ENCODE data around the gene MAGI2.

MAGI2 gene

DNA sequence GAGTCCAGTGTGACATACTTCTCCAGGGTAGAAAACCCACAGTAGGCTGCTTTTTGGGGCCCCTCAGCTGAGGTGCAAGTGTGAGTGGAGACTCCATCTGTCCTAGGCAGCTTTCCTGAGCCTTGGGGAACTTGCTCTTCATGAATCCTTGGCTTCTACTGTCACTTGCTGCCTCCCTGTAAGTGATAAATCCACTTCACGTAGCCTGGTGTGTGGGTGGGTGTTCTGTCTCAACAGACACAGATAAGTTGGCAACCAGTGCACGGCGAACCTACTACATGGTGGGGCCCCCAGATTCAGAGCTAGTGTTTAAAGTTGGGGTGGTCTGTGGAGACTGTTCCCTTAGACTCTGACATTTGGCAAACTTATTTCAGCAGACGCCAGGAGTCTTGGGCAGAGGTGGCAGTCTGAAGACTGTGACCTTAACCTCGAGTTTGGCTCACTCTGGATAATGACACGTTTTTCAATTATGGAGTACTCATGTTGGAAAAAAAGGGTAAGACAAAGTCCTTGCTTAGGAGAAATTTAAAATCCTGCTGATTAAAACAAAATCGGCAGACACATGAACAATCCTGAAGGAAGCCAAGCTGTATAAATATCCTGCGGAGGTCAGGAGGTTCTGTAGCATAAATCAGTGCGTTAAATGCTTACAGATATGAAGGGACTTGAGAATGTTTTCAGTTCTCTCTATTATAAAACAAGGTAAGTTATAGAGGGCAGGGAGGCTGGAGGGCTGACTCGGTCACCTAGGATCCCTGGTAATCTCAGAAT is 1278.0 kb downstream of the MAGI2 start:
- Mint-ChIP-seq H3K36me3 (ENCODE audit: low read depth) (no peaks in the 10 kb centered on the region), H3K27ac (no peak overlapping the region), H3K4me1 (ENCODE audit: low read depth) (no peaks in the 10 kb centered on the region), H3K4me3 (no peak overlapping the region), H3K27me3 (no peaks in the 10 kb centered on the region), H3K9me3 (no peaks in the 10 kb centered on the region)
- intact Hi-C loops (cut with micrococcal nuclease), result no loop called here

DNA sequence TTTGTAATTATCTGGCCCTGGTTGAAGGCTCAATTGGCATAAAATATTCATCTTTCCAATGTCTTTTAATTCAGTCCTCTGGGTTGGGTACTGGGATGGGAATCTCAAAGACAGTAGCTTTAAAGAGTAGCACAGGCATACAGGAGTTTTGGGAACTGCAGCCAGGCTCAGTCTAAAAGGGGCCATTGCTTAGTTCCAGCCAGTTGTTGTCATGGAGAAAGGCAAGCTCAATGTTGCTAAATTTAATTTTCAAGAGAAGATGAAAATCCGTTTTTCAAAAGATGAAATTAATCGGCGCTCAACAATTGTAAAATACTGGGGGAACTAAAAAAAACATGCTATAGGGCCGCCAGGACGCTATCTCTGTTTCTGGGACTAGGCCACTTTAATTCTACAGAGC is 1279.8 kb downstream of the MAGI2 start:
- H3K4me3 Mint-ChIP-seq, result no peak overlapping the region
- no peak overlapping the region for H3K27ac Mint-ChIP-seq
- intact Hi-C loops (cut with micrococcal nuclease), result no loop called here
- H3K36me3 Mint-ChIP-seq (ENCODE audit: low read depth), result no peaks in the 10 kb centered on the region
- no peaks in the 10 kb centered on the region for H3K27me3 Mint-ChIP-seq
- no peaks in the 10 kb centered on the region for H3K9me3 Mint-ChIP-seq
- H3K4me1 Mint-ChIP-seq (ENCODE audit: low read depth), result no peaks in the 10 kb centered on the region

DNA sequence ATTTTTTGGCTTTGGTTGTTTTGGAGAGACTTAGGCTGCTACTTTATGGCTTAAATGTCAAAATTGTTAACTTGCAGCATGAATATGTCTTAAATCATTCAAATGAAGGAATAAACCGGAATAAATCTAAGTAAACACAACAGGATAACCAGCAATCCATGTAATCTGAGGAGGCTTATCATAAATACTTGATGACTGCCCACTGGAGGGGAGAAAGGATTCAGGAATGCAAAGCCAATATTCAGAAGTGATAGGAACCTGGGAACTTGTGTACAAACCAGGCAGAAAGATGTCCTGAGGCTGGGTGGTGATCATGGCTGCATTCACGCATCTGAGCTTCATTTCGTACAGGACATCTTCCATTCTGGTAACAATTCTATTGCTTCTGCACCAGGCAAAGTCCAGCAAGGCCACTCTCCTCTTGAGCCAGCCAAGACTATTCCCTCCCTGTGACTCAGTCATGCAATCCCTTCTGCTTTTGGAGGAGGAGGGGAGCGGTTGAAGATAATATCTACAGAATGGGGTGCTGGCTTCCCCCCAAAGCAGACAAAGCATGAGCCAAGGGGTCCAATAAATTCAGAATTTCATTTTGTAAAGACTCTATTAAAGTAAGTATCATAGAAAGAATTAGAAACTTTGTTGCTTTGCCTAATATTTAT is 1280.4 kb downstream of the MAGI2 start:
- H3K36me3 Mint-ChIP-seq (ENCODE audit: low read depth), result no peaks in the 10 kb centered on the region
- no peaks in the 10 kb centered on the region for H3K9me3 Mint-ChIP-seq
- no peak overlapping the region for H3K4me3 Mint-ChIP-seq
- no peak overlapping the region for H3K27ac Mint-ChIP-seq
- no peaks in the 10 kb centered on the region for H3K4me1 Mint-ChIP-seq (ENCODE audit: low read depth)
- H3K27me3 Mint-ChIP-seq, result no peaks in the 10 kb centered on the region
- intact Hi-C loops (cut with micrococcal nuclease), result no loop called here

DNA sequence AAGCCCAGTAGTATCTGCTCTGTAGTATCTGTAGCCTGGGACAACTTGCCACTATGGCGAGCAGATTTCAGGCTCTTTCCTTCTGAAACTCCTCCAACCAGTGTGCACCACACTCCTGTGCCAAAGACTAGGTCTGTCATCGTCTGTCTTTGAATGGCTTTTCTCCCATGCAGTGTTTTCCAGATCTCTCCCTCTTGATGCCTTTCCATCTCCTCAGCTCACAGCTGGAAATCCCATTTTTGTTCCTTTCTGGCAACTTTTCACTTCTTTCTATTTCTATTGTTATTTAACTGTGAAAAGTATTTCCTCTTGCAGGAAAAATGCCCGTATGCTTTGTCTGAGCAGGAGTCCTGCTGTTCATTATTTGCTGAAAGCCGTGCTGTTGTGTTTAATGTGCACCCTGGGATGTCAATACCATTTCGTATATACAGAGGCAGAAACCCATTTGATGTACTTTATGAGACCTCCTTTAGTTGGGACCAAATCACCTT is 1281.2 kb downstream of the MAGI2 start:
- Mint-ChIP-seq H3K9me3 (no peaks in the 10 kb centered on the region), H3K27me3 (peaks cover 1% of the 10 kb centered on the region), H3K4me1 (ENCODE audit: low read depth) (no peaks in the 10 kb centered on the region), H3K27ac (no peak overlapping the region), H3K4me3 (no peak overlapping the region), H3K36me3 (ENCODE audit: low read depth) (no peaks in the 10 kb centered on the region)
- intact Hi-C loops (cut with micrococcal nuclease), result no loop called here

DNA sequence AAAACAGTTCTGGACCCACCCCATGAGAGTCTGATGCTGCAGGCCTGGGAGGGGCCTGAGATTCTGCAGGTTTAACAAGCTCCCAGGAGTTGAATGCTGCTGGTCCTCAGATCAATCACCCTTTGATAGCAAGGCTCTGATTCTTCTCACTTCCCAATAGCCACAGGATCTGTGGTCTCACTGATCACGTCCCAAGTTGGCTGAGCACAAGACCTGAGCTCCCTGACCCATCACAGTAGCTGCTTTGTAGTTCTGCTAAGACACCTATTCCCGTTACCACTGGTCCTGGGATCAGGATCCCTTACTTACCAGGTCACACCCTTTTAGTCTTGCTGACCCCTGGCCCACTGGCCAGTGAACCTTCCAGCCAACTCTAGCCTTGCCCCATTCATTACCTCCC is 1282.1 kb downstream of the MAGI2 start:
- Mint-ChIP-seq H3K27me3 (peaks cover 1% of the 10 kb centered on the region), H3K27ac (no peak overlapping the region), H3K36me3 (ENCODE audit: low read depth) (no peaks in the 10 kb centered on the region), H3K9me3 (no peaks in the 10 kb centered on the region), H3K4me1 (ENCODE audit: low read depth) (no peaks in the 10 kb centered on the region), H3K4me3 (no peak overlapping the region)
- intact Hi-C loops (cut with micrococcal nuclease), result no loop called here

DNA sequence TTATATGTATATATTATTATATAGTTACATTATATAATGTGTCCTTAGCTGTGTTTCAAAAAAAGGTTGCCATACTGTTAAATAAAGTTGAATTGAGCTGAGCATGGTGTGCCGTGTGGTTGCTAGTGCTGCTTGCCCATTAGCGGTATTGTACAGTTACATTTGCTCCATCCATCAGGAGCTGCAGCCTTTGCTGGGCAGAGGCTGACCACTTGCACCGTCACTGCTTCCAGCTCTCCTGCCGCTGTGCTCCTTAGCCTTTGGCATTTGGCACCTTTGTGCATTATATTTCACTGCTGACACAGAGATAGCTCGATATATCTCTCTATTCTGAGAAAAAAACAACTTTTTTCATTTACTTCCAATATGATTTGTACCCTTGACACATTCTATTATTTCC is 1282.7 kb downstream of the MAGI2 start:
- Mint-ChIP-seq H3K4me1 (ENCODE audit: low read depth) (no peaks in the 10 kb centered on the region), H3K27ac (no peak overlapping the region), H3K36me3 (ENCODE audit: low read depth) (no peaks in the 10 kb centered on the region), H3K27me3 (peaks cover 1% of the 10 kb centered on the region), H3K4me3 (no peak overlapping the region), H3K9me3 (no peaks in the 10 kb centered on the region)
- intact Hi-C loops (cut with micrococcal nuclease), result no loop called here

DNA sequence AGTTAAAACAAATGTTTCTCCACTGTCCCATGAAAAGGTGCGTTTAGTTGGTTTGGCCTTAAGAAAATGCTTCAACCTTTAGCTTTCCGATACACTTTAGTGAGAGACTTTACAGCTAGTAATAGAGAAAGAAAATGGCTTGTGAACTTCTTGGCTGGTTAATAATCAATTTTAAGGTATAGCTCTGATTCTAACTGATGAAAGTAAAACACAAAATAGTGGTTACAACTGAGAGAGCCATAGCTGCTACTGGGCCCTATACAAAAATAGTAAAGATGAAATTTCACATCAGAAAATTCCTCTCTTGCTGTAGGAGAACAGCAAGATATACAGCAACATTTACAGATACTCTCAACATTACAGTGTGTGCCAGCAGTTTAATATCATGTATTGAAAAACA is 1283.5 kb downstream of the MAGI2 start:
- no peak overlapping the region for H3K4me3 Mint-ChIP-seq
- no peaks in the 10 kb centered on the region for H3K36me3 Mint-ChIP-seq (ENCODE audit: low read depth)
- H3K27me3 Mint-ChIP-seq, result peaks cover 1% of the 10 kb centered on the region
- no peaks in the 10 kb centered on the region for H3K9me3 Mint-ChIP-seq
- H3K4me1 Mint-ChIP-seq (ENCODE audit: low read depth), result no peaks in the 10 kb centered on the region
- intact Hi-C loops (cut with micrococcal nuclease), result no loop called here
- no peak overlapping the region for H3K27ac Mint-ChIP-seq

DNA sequence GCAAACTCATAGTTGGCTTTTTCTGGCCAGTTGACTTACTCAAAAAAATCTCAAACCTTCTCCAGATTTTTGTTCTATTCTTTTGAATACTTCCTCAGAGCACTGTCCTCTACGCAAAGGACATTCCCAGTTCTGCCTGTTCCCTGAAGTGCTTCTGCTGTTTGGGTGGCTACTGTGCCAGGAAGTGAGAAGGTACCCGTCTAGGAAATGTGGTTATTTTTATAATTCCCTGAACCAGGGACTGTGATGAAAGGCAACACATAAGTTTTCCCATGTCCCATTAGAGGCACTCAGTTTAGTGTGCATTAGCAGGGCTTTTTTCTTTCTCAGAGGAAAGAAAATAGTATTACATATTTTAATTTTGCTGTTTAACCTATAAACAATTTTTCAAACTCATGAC is 1284.6 kb downstream of the MAGI2 start:
- Mint-ChIP-seq H3K9me3 (no peaks in the 10 kb centered on the region), H3K36me3 (ENCODE audit: low read depth) (no peaks in the 10 kb centered on the region), H3K4me1 (ENCODE audit: low read depth) (no peaks in the 10 kb centered on the region), H3K27ac (no peak overlapping the region), H3K27me3 (peaks cover 1% of the 10 kb centered on the region), H3K4me3 (no peak overlapping the region)
- intact Hi-C loops (cut with micrococcal nuclease), result no loop called here

DNA sequence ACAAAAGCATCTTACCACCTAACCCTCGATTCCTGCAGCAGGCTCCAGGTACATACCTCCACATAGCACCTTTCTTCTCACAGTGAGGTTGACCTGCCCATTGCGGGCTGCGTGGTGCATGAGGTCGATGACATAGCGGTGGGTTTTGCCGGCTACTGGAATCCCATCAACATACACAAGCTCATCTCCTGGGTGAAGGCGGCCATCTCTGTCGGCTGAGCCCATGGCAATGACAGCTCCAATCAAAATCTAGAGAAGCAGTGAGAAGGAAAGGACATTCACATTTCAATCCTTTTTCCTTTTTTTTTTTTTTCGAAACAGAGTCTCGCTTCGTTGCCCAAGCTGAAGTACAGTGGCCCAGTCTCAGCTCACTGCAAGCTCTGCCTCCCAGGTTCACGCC is 1285.6 kb downstream of the MAGI2 start:
- intact Hi-C loops (cut with micrococcal nuclease), result no loop called here
- peaks cover 1% of the 10 kb centered on the region for H3K27me3 Mint-ChIP-seq
- H3K9me3 Mint-ChIP-seq, result no peaks in the 10 kb centered on the region
- H3K36me3 Mint-ChIP-seq (ENCODE audit: low read depth), result no peaks in the 10 kb centered on the region
- no peak overlapping the region for H3K27ac Mint-ChIP-seq
- no peak overlapping the region for H3K4me3 Mint-ChIP-seq
- H3K4me1 Mint-ChIP-seq (ENCODE audit: low read depth), result no peaks in the 10 kb centered on the region

DNA sequence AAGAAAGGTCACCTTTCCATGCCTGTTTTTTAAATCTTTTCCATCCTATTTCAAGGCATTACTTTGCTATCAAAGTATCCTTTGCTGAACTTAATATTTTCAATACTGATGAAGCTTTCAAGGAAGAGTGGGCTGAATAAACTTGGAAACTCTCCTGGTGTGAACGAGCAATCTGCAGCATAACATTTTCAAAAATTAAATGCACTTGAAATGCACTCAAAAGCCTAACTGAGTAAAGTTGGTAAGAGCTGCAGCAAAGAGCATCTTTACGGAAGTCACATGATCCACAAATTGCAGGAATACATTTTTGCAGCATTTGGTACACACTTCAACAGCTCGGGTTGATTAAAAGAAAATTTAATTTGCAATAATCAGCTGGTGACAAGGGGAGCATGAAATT is 1287.6 kb downstream of the MAGI2 start:
- Mint-ChIP-seq H3K27ac (no peak overlapping the region), H3K4me1 (ENCODE audit: low read depth) (no peaks in the 10 kb centered on the region), H3K27me3 (peaks cover 1% of the 10 kb centered on the region), H3K9me3 (no peaks in the 10 kb centered on the region), H3K4me3 (no peak overlapping the region), H3K36me3 (ENCODE audit: low read depth) (no peaks in the 10 kb centered on the region)
- intact Hi-C loops (cut with micrococcal nuclease), result no loop called here

DNA sequence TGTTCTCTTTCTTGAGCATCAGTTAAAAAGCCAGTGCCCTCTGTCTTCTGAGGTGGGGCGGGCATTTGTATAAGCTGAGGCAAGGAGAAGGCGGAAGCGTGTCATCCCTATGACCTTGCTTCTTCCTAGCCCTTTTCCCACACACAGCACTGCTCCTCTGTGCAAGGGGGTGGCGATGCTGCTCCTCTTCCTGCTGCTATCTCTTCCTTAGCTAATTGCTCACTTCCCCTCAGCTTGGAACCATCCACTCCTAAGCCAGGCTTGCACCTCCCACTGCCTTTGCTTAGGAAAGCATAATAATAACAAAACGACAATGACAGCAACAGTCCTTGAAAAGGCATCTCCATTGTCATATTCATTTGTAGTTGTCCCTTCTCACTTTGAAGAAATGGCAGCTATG is 1288.0 kb downstream of the MAGI2 start:
- Mint-ChIP-seq H3K9me3 (no peaks in the 10 kb centered on the region), H3K27ac (no peak overlapping the region), H3K4me3 (no peak overlapping the region), H3K4me1 (ENCODE audit: low read depth) (no peaks in the 10 kb centered on the region), H3K36me3 (ENCODE audit: low read depth) (no peaks in the 10 kb centered on the region), H3K27me3 (peaks cover 1% of the 10 kb centered on the region)
- intact Hi-C loops (cut with micrococcal nuclease), result no loop called here

DNA sequence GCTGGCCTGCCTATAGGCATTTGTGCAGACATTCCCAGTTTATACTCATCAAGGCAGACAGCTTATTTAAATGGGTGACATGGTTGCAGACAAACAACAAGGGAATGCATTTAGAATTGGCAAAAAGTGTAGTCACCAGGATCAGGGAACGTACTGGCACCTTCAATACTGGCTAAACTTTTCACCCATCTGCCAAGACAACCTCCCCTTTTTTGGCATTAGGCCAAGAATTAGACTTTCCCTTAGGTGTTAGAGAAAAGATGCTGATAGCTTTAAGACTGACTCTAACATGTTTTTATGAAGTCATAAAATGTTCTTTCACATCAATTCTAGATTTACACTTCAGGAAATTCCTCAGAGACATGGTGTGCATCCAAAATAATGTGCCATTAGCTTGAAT is 1289.0 kb downstream of the MAGI2 start:
- no peak overlapping the region for H3K27ac Mint-ChIP-seq
- H3K27me3 Mint-ChIP-seq, result peaks cover 1% of the 10 kb centered on the region
- no peaks in the 10 kb centered on the region for H3K4me1 Mint-ChIP-seq (ENCODE audit: low read depth)
- H3K36me3 Mint-ChIP-seq (ENCODE audit: low read depth), result no peaks in the 10 kb centered on the region
- intact Hi-C loops (cut with micrococcal nuclease), result no loop called here
- H3K9me3 Mint-ChIP-seq, result no peaks in the 10 kb centered on the region
- no peak overlapping the region for H3K4me3 Mint-ChIP-seq

DNA sequence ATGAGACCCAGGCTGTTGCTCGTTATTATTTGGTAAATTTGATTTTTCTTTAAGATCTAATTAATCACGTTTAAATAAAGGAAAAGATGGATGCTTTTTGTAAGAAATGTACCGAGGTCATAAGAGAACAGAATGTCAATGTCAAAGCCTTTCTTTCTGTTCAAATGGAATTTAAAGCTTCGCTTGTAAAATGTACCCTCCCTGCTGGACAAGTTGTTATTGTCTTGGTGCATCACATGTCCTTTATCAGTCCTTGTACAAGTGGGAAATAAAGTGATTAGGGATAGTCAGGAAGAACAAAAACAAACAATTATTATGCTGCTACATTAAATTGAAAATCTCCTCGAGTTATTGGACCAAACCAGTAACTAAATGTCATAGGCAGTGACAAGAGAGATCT is 1291.7 kb downstream of the MAGI2 start:
- intact Hi-C loops (cut with micrococcal nuclease), result no loop called here
- no peaks in the 10 kb centered on the region for H3K27me3 Mint-ChIP-seq
- no peaks in the 10 kb centered on the region for H3K36me3 Mint-ChIP-seq (ENCODE audit: low read depth)
- no peak overlapping the region for H3K4me3 Mint-ChIP-seq
- no peak overlapping the region for H3K27ac Mint-ChIP-seq
- no peaks in the 10 kb centered on the region for H3K4me1 Mint-ChIP-seq (ENCODE audit: low read depth)
- H3K9me3 Mint-ChIP-seq, result no peaks in the 10 kb centered on the region

DNA sequence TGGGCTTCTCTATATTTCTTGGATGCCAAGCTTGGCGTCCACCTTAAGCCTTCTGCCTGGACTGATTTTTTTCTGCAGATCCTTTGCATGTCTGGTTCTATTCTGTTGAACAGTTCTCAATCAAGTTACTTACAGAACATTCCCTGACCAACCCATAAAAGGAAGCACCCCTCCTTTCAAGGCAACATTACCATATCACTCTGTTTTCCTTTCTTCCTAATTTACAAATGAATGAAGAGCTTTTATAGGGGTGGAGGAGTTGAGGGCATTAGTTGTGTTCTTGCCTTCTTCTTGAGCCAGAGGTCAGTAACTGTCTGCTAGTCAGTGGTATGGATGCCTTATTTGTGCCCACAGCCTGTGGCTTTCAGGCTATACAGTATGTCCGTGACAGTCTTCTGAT is 1293.9 kb downstream of the MAGI2 start:
- no peak overlapping the region for H3K4me3 Mint-ChIP-seq
- intact Hi-C loops (cut with micrococcal nuclease), result no loop called here
- no peaks in the 10 kb centered on the region for H3K9me3 Mint-ChIP-seq
- H3K27ac Mint-ChIP-seq, result no peak overlapping the region
- H3K36me3 Mint-ChIP-seq (ENCODE audit: low read depth), result no peaks in the 10 kb centered on the region
- H3K27me3 Mint-ChIP-seq, result no peaks in the 10 kb centered on the region
- H3K4me1 Mint-ChIP-seq (ENCODE audit: low read depth), result no peaks in the 10 kb centered on the region

DNA sequence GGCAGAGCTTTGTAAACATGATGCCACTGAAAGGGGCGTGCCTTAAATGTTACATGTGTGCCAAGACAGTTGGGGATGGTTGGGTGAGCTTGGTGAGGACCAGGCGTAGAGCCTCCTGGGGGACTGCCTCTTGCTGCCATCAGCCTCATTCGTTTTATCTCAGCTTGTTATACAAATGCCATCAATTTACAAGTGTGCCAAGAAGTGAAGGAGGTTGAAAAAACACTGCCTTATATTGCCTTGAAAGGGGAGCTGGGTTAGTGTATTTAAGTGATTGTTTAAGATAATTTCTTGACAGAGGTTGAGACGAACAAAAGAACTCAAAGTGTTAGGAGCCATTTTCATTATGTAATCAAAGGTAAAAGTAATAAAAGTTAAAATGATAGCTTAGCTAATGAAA is 1300.2 kb downstream of the MAGI2 start:
- intact Hi-C loops (cut with micrococcal nuclease), result no loop called here
- no peaks in the 10 kb centered on the region for H3K4me1 Mint-ChIP-seq (ENCODE audit: low read depth)
- no peak overlapping the region for H3K27ac Mint-ChIP-seq
- no peaks in the 10 kb centered on the region for H3K27me3 Mint-ChIP-seq
- no peaks in the 10 kb centered on the region for H3K36me3 Mint-ChIP-seq (ENCODE audit: low read depth)
- no peak overlapping the region for H3K4me3 Mint-ChIP-seq
- H3K9me3 Mint-ChIP-seq, result no peaks in the 10 kb centered on the region
